AG20443 (cell line): ENCODE measurements around the gene FAM180A.

Source experiments
- DNase-seq: peaks from one replicate; pipeline ENCODE4 v3.0.0; 2012; ENCODE audit warnings: low spot score, mixed read lengths

The FAM180A gene

DNA sequence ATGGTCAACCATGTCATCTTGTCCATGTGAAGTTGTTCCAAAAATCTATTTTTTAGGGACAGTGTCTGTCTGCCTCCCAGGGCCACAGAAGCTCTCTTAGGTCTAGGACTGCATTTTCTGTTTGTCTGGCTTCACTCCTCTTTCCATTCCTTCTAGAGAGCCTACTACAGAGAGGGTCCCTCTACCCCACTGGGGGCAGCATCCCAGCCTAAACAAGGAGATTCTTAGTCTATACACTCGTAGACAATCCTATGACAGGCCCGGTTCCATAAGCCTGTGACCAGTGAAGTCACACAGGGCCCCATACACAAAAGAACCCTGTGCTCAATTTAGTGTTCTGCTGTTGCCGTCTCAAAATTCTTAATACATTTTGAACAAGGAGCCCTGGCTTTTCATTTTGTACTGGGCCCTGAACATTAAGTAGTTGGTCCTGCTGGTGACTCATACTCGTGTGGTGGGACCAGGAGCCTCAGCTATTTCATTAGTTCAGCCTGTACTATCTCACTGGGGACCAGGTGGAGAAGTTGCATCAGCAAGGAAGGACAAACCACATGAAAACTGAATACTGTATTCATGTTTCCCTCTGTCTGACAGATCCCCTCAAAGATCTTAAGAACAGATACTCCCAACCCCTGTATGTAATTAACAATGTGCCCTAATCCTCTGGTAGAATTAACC is 23.5 kb upstream of the FAM180A start:
- peak; percentile 57 for DNase-seq

DNA sequence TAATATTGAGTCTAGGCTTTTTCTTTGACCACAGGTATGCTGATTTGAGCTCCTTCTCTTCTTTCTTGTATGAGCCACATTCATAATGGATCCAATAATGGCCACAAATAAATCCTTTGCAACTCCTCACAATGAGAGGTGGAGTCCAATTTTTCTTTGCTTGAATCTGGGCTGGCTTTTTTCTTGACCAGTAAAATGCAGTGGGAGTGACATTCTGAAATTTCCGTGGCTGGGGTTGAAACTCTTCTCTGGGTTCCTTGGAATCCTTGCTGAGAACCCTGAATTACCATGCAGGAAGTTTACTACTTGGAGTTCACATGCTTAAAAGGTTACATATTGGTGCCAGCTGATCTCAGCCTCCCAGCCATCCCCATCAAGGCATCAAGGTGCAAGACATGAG is 22.4 kb upstream of the FAM180A start:
- DNase-seq = no peak

DNA sequence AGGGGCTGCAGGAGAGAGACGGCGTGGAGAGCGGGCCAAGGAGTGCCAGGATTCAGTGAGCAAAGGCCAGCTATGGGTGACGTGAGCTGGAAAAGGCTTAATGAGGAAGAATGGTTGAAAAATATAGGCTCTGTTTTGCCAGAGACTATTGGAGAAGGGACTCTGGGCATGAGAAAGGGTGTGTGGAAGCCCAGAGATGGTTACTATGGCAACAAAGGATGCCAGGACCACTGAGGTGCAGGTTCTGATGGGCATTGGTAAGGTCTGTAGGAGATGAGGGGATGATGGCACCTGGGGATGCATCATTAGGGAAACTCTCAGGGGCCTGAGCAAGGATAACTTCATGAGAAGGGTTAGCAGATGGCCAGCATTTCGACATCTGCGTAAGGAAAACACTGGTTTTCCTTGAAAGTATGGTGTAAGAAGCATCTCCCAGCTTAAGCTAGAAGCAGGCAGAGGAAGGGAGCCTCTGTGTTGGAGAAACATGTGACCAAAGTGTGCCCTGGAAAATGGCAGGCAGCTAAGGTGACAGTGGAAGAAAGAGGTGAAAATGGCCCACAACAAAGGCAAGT is 21.6 kb upstream of the FAM180A start:
- DNase-seq = no peak

DNA sequence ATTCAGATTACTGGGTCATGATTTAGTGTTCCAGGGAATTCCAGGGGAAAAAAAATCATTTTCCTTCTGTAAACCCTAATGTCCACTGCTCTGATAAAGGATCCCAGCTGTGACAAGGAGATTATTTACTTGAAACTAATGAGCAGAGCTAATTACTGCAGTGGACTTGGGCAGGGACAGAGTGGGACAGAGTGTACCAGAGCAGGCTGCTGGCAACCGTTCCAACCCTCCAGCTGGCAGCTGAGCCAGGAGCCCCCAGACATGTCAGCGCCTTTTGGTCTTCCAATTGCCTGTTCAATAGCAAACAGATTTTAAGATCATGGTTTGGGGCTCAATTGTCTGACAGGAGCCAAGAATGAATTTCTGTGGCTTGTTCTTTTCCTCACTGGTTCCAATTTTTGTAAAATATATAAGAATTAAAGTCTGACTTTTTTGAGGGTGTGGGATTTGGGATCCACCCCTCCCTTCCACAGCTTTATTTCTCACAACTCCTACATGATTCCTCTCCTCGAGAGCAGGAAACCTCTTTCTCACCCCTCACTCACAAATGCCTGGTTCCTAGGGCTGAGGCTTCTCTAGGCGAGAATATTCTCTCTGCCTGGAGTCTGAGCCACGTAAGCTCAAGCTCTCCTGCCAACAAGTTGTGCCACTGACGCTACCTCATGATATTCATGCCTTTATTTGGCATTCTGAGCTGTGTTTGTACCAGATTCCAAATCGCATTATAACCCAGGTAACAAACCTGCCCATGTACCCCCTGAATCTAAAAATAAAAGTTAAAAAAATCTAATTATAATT is 20.6 kb upstream of the FAM180A start:
- DNase-seq = no peak

DNA sequence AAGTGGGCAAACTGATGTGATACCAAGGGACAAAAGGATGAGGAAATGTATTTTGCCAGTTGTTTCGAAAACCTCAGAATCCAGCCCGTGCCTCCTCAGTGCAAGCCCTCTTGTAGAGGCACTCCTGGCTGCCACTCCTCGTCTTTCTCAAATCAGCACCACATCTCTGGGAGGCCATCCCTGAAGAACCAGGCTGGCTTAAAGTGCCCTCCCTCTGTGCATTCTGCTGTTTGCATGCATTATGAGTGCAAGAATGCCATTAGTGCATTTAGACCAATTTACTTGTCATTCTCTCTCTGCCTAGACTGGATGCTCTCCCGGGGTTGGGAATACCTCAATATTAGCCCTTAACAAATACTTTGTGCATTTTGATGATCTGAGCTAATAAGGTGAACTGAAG is 19.9 kb upstream of the FAM180A start:
- no peak for DNase-seq

DNA sequence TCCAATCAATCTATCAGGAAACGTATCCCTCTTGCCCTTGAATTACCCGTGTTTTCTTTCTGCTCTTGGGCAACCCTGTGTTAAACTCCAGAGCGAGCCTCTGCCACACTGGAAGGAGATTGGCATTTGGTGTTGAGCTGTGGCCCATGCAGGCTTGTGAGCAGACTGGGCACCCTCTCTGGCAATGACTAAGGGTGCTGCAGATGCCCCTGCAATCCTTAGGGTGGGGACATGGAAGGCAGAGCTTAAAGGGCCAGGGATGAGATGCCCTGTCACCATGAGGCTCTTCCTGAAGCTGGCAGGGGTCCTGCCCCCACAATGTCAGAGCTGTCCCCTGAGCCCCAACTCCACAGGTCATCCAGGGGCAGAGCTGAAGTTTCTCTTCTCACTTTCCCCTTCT is 19.5 kb upstream of the FAM180A start:
- no peak for DNase-seq

DNA sequence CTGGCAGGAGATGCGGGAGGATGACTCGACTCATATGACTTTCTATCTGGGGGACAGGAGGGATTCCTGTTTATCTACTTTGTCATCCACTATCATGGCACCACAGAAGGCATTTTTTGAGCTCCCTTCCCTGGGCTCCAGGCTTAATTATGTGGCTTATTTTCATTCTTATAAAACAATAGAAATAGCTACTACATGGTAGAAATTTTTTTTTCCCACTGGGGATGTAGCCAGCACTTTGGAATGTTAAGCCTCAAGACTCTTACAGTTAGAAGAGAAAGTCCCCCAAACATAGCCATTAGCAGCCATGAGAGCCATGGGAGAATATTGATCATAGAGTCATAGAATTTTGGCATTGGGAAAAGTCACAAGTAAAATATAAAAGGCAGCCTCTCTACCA is 14.6 kb upstream of the FAM180A start:
- no peak for DNase-seq

DNA sequence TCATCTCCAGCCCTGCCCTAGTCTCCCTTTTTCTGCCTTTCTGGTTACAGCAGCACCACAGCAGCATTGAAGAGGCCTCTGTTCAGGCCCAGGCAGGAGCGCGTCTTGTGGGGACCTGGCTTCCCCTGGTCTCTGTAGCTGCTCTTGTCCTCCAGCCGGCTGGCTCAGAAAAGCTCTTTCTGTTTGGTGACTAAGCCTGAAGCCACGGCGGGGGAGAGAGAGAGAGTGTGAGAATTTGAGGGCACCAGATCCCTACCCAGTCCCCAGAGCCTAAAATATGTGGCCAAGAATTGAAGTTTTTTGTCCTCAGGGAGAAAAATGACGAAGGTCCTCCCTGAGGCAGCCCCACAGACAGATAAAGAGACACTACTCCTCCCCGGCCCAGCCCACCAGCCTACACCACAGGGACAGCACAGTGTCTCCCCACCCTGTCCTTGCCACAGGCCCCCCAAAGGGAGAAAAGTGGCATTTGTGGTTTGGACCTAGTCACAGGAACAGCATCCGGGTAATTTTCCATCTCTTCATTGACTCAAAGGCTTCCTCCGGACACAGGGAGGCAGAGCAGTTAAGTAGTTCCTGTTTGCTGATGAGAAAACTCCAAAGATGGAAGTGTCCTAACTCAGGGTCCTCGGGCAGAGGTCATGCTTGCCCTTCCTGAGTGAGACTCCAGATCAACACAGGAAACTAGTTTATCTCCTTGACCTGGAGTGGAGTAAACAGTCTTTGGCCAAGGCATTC is 13.3 kb upstream of the FAM180A start:
- DNase-seq = peak; percentile 76

DNA sequence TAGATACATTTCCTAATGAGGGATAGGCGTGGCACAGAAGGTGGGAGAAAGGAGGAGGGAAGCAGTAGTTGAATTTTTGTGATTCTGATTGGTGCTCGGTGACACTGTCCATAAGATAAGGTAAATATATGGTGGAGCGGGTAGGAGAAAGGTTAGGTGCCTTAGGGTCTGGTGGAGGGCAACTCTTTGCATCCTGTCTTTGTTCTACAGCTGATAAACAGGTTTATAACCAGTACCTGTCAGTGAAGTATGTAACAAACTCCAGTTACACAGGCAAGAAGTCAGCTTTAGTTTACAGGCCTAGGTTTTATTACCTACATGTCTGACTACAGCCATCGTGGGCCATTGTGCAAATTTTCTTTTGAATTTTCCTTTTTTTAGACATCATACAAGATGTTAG is 10.9 kb upstream of the FAM180A start:
- DNase-seq = no peak

DNA sequence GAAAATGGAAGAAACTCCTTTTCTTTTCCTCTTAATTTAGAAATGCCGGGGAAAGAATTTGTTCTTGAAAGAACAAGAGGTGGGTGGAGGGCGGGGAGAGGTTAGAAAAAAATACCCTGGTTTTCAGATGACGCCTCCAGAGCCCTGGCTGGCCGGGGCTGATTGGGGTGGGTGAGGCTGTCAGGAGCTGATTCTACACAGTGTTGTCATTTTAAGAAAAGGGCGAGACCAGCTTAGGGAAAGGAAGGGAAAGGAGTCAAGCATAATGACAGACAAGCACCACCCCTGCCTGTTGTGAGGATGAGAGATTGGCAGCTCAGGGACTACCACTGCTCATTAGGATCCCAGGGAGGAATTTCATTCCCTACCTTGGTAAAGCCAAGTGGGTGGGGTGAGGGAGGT is 9.9 kb upstream of the FAM180A start:
- peak; percentile 69 for DNase-seq

DNA sequence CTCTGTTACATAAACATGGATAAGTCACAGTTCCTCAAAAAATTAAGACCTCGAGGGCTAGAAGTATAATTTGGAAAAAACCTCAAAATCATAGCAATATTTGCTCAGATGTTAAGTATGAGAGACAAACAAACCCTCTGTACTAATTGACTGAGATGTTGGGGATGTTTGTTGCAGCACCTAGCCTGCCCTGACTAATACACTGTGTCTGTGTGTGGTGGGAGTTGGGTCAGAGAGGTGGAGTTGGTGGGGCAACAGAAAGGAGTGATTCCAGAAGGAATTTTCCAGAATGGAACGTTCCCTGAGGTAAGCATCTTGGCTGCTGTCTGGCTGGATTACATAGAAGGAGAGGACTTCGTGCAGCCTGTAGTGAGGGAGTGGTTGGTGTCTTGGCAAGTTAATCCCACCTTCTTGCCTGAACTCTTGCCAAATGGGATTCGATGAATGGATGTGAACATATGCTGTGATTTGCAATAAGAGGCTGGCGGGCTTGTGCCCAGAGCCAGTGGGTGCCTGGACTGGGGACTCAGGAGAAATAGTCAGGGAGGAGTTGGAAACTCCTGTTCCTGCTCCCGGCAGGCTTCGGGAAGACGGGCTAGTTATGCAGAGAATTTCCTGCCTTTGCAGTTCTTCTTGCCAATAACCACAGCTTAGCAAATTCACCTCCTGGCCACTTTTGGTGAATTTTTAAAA is 9.3 kb upstream of the FAM180A start:
- peak; percentile 78 for DNase-seq

DNA sequence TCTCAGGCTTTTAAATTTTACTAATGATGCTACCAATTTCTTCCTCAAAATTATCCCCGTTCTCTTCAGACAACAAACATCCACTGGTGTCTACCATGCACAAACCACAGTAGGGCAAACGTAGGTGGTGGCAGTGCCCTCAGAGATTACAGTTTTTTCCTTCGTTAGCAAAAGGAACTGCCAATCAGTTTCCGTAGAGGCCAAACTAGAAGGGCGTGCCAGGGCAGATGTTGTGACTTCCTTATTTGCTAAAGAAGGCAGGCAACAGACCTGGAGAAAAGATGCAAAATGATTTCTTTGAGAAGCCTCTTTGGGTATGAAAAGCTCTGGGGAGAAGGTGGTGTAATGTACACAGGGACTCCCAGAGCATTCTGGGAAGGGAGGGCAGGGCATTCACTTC is 7.6 kb upstream of the FAM180A start:
- DNase-seq = no peak

DNA sequence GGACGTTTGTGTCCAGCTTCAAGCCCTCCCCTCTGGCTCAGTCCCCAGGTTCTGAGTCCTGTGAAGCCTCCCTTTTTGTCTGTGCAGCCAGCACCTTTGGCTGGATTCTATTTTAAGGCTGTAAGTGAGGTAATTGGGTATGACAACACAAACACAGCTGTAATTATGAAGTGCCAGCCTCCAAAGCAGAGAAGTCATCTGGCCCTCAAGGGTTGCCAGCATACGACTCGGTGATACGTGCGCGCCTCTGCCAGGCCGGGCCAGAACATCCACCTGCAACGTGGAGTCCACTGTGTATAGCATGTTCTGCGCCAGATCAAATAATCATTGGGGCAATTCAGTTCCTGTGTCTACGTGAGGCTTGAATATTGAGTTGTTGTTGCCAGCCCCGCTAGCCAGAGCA is 6.7 kb upstream of the FAM180A start:
- DNase-seq = no peak

DNA sequence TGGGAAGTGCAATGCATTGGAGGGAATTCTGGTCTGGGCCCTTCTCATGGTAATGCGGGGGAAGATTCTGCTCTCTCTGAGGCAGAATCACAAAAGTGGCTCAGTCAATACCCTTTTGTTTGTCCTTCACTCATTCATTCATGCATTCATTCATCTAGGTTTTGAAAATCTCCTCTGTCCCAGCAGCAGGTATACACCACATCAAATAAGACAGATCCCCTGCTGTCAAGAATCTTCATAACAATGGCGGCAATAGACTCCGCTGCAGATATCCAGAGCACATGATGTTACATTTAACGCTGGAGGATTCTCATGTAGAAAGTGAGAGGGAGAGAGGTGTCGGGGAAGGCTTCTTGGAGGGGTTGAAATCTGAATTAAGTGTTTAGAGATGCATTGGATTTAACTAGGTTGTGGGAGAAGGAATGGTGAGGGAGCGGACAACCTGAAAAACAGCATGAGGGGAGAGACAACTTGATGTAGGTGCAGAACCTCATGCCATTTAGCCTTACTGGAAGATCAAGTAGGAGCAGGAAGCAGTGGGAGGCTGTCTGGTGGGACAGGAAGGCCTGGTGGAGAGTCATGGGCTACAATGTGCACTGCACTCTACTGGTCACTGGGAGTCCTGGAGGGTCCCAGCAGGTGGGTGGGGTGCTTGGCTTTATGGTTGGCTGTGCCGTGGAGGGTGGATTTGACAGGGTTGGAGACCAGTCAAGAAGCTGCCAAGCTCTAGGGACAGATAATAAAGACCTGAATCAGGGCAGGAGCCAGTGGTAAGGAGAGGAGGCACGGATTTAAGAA is 5.2 kb upstream of the FAM180A start:
- no peak for DNase-seq

DNA sequence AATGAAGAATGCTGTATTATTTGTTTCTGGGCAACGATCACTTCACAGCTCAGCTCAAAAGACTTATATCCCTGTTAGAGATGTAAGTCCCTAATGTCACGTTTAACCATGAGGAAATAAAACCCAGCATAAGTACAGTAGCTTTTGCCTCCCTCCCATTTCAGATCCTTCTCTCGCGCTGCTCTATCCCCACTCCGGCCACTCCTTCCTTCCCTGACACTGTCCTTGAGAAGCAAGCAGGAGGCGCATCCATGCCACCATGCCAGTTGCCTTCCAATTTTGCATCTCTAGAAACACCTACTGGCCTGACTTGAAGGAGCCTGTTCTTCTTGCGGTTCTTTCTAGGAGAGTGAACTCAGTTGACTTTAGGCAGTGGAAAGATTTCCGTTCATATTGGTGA is 1.2 kb downstream of the FAM180A start:
- no peak for DNase-seq

DNA sequence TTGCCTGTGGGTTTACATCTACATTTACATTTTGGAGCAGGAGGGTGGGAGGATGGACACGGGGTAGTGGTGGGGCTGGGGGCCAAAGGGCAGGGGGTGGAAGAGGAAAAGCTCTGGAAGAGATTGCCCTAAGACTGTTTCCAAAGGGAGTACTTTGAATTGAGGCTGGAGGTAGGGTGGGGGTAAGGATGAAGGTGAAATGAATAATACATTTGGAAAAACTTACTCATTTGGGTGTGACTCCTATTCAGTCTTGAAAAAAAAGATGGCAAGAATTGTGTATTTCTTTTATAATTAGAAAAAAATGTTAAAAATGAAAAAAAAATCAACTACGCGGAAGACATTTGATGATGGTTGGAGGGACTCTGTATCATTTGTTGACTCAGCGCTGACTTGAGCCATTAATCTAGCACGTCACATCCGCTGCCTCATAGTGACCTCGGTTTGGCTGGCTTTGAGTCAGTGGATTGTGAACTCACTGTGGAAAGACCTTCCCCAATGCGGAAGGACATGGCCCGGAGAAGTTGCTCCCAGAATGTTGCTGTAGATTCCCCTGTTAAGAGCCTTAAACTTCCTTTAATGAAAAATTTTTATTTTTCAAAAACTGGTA is 2.8 kb downstream of the FAM180A start:
- DNase-seq = peak; percentile 85

DNA sequence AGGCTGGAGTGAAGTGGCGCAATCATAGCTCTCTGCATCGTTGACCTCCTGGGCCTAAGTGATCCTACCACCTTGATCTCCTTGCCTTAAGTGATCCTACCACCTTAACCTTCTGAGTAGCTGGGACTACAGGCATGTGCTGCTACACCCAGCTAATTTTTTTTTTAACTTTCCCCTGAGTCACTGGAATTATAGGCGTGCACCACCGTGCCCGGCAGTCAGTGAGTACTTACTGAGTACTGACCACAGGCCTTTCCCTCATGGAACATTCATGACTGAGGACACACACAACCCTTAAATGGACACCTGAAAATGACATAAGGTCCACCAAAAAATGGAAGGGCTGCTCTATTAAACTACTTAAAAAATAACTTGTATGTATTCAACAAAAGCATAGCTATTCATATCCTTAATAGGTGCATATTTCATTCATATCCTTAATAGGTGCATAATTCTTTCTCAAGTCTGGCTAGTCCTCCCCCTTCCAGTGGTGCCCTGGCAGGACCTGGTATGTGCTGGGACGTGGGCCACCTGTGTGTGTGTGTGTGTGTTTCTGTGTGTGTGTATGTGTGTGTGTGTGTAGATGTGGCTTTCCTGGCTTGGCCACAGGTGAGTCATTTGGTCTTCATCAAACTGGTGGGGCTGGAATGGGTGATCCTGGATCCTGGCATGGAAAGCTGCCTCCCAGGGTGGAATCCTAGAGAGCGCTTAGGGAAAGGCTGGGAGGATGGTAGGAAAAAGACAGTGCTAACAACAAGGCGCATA is 3.5 kb downstream of the FAM180A start:
- DNase-seq = peak; percentile 47

DNA sequence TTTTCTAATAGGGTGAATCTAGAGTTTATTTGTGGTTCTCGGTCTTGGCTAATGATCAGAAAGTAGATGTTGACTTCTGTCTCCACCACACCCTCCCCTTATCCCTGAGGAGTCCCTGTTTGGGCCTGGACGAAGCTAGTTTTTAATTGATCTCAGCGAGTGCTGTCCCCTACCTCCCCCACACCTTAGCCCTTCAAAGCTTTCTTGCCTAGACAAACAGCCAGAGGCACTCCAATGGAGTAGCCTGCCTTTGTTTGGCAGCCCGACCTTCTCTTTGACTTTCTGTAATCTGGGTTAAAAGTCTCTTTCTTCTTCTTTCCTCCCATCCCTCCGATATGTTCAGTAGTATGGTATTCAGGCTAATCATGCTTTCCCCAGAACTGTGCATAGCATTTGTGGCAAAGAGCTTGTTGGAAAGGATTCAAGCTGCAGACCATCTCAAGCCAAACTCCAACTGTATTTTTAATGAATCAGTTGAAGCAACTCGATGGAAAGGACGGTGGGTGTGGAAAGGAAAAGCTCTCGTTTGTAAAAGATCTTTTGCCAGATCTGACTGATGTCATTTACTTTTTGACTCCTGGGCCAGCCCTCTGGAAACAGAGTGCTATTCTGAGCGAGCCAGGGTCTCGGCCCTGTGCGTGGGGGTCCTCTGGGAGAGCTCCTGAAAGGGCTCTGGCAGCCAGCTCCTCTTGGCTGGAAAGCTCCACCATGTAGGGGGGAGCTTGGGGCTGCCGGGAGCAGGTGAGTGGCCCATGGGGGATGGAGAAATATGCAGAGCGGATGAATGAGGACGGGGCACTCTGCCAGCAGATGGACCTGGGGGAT is 4.5 kb downstream of the FAM180A start:
- DNase-seq = peak; percentile 34

DNA sequence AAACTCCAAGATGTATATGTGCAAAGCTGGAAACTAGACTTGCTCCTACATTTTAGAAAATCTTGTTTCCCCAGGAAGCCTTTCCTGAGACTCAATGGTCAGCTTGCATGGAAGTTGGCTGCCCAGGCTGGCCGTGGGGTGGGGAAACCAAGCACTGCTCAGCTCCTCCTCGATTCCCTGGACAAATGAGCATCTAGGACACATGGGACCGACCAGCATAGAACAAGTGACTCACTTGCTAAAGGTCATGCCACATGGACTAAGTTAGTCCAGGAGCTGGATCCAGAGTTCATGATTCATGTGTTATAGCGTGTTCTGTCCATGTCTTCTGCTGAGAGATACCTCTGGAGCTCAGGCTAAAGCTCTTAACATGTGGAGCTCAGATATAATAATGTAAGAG is 6.2 kb downstream of the FAM180A start:
- peak; percentile 58 for DNase-seq
